Activated T-cell treated with anti-CD3 and anti-CD28 coated beads for 1 hour (primary cell): ENCODE measurements around the gene SLC30A1.
"Not testable (repeated sequence)": the region's sequence is repeated elsewhere in the genome, so short reads cannot be mapped to it uniquely, and the experiment has no call there.

ENCODE experiments used
- DNase-seq: peaks from one replicate; pipeline ENCODE4 v3.0.0-alpha.2; 2020; ENCODE audit warnings: low read depth

The SLC30A1 gene

DNA sequence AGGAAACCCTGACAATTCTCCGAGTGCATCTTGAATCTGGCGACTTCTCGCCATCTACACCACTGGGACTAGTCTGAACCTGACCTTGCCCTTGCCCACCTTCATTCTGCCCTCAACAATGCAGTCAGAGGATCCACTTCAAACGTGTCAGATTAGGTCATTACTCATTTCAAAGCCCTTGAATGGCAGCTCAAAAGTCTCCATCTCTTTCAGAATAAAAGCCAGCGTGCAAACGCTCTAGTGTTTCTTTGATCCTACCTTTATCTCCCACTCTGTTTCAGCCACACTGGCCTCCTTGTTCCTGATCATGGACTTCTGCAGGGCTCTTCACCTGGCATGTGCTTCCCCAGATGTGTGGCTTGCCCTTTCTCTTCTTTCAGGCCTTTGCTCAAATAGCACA lies 31.3 kb downstream of the SLC30A1 start:
- no peak for DNase-seq

DNA sequence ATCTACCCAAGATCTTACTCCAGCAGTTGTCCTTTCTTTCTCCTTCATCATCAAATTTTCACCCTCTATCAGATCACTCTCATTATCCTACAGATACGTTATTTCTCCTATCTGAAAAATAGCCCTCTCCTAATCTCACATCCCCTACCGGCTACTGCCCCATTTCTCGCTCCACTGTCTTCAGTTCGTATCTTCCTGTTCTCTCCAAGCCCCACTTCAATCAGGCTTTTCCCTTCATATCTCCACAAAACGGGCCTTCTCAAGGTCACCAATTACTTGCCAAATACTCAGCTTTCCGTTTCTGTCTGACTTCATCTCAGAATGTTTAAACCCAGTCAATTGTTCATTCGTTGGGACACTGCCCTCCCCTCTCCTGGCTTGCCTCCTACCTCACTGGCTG lies 32.4 kb downstream of the SLC30A1 start:
- no peak for DNase-seq

DNA sequence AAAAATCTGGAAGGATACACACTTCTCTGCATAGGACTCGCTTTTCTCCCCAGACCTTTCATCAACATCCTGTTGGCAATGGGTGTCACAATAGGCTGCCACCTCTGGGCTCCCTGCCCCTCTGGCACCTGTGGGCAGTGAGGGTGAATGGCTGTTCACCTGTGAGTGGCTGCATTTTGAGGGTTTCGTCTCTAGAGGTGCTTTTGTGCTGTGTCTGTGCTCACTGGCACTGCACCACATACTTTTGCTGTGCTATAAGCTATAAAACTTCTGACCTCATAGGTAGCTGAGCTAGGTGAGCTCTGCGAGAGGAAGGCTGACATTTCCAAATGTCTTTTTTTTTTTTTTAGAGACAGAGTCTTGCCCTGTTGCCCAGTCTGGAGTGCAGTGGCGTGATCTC lies 35.9 kb downstream of the SLC30A1 start:
- DNase-seq: no peak

DNA sequence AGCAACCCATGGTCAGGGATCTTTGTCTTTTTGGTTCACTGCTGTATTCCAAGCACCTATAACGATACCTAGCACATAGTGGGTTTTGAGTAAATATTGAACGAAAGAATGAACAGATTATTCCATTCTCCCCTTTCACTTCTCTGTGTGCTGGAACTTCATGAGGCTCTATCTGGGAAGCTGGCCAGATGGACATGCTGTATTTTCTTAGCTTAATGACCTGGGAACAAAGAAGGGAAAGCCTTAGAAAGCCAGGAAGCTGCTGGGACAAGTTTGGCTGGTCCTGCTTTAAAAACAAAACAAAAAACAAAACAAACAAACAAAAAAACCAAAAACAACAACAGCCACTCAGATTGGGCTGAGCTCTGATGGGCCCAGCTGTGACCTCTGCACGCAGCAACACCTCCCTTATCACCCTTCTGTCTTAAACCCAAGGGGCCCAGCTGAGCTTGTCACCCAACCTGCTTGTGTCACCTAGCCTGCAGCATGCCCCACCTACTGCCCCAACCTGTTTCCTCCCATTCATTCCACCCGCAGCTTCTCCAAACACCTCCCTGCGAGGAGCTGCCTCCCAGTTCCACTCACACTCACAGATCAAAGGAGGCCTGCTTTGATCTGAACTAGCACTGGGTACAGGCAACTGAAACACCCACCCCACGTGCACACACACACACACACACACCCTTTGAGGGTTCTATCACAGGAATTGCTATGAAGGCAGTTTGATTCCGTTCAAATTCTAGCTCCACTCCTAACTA lies 37.1 kb downstream of the SLC30A1 start:
- DNase-seq: no peak

DNA sequence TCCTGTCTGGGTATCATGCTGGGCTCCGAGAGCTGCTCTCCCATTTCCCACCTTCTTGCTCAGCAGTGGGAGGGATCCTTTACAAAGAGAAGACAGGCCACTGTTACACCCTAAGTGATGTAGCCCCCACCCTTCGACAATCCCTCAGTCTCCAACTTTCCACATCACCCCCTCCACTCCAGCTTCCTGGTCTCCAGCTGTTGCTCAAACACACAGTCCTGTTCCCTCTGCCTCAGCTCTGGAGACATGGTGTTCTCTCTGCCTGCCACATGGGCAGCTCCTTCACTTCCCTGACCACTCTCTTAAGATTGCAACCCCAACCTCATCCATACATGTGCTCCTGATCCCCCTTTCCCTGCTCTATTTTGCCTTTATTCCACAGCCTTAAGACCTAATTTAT lies 37.7 kb downstream of the SLC30A1 start:
- DNase-seq: no peak

DNA sequence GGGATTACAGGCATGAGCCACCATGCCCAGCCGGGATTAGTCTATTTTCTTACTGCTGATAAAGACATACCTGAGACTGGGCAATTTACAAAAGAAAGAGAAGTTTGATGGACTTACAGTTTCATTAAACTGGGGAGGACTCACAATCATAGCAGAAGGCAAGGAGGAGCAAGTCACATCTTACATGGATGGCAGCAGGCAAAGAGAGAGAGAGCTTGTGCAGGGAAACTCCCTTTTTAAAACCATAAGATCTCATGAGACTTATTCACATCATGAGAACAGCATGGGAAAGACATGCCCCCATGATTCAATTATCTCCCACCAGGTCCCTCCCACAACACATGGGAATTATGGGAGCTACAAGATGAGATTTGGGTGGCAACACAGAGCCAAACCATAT lies 38.1 kb downstream of the SLC30A1 start:
- not testable (repeated sequence) for DNase-seq

DNA sequence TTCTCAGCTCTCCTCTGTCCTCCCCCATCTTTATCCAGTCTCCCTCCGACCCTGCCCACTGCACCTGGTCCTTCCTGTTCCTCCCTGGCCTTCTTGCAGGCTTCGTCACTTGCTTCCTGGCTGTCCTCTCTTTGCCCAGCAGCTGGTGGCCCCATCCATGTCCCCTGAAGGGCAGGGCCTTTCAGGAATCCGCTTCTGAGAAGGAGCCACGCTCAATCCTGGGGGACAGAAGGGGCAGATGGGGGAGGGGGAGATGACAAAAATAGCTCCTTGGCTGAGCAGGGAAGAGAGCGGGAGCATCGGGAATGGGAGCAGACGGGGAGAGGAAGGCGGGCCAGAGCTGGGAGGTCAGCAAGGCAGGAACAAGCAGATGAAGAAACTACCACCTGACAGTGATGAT lies 40.7 kb downstream of the SLC30A1 start:
- DNase-seq: no peak

DNA sequence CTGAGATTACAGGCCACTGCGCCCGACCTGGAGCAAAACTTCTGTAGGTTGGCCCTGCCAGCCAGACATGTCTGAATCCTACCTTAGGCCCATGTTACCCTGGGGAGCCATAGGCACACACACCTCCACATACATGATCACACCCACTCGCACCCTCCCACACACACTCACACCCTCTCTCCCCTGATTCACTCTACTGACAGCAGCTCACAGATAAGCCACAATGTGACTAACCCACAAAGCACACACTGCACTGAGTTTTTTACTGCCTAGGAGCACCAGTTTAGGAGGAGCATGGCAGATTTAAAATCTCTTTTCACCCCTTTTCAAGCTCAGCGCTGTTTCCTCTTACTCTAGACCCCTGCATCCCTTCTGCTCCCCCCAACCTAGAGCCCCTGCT lies 41.7 kb downstream of the SLC30A1 start:
- no peak for DNase-seq

DNA sequence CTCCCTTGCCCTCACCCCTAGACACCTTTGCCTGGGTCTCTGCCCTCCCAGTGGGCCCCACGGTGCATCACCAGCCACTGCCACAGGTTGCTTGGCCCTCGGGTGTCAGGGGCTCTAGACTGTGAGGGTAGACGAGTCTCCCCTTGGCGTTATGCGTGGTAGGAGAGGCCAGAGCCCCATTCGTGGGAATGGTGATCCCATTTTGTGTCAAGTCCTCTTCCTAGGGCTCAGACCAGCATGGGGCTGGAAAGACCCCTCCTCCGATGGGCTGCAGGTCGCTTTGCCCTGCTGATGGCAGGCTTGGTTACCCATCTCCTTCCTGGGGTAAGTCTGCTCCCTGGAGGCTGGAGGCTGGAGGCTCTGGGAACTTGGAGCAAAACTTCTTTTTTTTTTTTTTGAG lies 42.4 kb downstream of the SLC30A1 start:
- no peak for DNase-seq

DNA sequence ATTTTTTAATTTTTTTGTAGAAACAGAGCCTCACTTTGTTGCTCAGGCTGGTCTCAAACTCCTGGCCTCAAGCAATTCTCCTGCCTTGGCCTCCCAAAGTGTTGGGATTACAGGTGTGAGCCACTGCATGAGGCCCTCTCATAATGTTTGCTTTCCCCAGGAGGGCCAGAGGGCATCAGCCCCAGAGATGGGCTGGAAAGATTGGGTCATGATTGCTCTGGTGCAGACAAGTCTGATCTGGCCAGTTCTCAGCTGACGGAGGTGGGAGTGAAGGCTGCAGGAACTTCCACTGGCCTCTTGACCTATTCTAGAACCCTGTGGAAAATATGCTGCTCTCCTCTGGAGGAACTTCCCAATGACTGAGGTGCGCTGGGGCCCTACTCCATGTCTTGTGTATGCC lies 43.6 kb downstream of the SLC30A1 start:
- DNase-seq: no peak

DNA sequence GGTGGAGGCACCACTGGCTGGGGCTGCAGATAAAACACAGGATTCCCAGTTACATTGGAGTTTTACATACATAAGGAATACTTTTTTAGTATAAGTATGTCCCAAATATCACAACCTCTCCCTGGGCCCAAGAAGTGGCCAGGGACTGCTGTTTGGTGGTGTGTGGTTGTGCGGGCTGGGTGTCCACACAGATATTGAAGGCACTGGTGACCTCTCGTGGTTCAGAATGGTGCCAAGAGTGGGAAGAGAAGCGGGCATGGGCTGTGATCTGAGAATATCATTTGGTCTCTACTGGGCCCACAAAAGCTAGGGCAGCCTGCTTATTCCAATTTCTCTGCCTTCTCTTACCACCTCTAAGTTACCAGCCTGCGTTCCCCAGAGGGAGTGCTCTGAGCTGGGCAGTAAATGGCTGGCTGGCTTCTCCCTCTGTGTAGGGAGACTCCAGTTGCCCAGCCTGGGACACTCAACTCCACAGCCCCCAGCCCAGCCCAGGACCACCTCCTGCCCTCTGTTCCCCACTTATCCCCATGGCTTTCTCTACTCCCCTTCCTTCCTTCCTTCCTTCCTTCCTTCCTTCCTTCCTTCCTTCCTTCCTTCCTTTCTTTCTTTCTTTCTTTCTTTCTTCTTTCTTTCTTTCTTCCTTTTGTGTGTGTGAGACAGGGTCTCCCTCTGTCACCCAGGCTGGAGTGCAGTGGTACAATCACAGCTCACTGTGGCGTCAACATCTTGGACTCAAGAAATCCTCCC lies 44.2 kb downstream of the SLC30A1 start:
- no peak for DNase-seq

DNA sequence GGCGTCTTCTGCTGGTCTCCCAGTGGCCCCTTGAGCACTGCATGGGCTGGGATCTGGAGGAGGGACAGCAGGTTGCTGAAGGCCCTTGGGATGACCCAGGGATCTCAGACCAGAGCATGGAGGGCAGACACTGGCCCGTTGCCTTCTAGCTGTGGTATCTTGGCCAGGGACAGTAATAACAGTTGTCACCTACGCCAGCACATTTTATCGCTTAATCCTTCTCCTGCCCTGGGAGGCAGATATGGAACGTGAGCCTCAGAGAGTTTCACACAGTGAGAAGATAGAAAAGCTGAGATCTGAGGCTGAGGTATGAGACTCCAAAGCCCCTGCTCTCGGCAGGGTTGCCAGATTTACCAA lies 46.9 kb downstream of the SLC30A1 start:
- DNase-seq: no peak

DNA sequence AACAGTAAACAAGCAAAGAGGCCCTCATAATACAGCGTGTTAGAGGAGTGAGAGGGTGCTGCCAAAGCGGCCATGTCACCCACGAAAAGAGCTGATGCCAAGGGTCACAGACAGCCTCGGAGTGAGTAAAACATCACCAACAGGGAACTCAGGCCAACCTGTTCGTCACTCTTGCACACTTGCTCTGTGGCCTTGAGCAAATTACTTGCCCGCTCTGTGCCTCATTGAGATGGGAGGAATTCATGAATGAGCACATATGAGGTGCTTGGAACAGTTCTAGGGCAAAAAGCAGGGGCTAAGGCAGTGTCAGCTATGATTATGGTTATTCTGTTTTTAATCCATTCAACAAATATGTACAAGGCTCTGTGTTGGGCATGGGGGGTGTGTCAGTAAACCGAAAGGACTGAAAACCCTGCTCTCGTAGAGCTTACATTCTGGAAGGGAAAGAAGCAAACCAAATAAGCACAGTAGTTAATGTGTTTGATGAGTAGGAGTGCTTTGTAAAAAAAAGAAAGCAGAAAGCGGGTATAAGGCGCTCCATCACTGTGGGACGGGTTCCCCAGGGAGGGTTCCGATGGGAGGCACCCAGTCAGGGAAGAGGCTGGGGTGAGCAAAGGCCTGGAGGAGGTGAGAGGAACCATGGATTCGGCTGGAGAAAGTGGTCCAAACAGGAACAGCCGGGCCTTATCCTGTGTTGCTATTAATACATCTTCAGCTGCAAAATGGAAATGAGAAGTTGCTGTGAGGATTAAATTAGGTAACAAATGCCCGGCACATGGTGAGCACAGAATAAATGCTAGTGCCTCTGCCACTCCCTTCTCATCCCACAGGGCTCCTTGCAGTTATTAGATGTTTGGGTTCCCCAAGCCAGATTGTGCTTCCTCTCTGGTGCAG lies 47.5 kb downstream of the SLC30A1 start:
- no peak for DNase-seq

DNA sequence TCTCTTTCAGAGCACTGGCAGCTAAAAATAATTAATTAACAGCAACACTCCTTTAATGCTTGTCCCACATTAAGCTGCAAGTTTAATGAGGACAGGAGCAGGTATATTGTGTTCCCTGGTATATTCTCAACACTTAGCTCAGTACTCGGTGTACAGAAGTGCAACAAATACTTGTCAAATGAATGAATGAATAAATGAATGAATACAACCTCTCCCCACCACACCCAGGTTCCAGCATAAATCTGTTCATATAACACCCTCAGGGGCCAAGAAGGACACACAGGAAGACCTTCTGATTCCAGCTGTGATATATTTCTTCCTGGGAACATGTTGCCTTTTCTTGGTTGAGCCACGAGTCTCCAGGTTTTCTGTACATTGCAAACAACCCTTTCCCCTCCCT lies 48.9 kb downstream of the SLC30A1 start:
- DNase-seq: no peak

DNA sequence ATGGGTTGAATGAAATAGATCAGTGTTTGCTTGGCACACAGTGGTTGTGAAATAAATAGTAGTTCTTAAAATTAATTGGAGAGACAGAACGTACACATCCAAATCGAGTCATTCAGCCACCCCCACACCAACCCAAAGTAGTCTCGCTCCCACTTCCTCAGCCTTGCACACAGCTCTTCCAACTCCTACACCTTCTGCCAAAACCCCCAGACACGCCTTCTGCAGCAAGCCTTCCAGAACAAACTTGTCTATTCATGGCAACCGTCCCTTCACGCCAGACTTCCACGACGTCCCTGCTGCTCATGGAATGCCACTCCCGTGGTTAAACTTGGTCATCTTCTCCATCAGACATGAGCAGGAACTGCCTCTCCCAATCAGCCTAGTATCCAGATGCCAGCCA lies 49.5 kb downstream of the SLC30A1 start:
- DNase-seq: no peak

DNA sequence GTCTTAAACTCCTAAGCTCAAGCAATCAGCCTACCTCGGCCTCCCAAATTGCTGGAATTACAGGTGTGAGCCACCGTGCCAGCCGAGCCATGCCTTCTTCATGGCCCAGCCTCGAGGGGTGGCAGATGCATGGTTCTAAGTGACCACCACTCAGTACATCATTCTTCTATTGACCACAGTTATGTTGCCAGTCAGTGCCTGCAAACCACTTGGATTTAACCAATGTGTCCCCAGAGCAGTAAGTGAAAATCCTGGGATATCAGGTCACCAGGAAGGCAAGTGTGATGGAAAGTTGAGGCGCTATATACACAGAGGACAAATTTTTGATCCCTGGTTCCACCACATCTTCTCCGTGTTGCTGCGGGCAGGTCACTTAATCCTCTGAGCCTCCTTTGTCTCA lies 50.0 kb downstream of the SLC30A1 start:
- DNase-seq: no peak

DNA sequence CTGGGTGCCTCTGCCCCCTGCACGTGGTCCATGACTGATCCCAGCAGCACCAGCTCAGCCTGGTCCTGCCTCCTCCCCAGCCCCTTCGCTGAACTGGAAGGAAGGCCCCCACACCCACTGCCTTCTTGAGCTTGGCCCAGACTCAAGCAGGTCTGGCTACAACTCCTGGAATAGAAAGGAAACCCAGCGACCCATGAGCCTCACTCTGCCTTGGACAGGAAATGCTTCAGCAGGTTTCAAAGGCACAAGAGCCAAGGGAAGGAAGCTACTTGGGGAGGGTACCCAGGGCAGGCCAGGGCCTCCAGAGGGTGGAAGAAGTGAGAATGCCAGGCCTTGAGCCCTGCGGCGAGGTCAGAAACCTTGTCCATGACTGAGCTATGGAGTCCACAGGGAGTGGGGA lies 51.1 kb downstream of the SLC30A1 start:
- DNase-seq: no peak

DNA sequence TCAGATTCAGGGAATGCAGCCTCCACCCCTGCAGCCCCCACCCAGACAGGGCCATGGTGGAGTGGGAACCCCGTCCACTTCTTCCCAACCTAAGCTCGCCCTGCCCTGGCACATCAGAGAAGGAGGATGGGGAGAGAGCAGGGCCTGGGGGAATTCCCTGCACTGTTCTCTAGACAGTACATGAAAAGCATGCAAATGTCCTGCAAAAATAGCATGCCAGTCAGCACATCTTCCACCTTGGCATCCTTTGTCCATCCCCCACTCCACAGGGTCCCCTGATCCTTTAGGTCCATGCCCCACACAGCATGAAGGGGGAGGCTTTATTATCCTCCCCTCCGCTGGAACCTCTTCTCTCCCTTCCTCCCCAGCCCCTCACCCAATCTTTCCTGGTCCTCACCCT lies 52.0 kb downstream of the SLC30A1 start:
- no peak for DNase-seq

DNA sequence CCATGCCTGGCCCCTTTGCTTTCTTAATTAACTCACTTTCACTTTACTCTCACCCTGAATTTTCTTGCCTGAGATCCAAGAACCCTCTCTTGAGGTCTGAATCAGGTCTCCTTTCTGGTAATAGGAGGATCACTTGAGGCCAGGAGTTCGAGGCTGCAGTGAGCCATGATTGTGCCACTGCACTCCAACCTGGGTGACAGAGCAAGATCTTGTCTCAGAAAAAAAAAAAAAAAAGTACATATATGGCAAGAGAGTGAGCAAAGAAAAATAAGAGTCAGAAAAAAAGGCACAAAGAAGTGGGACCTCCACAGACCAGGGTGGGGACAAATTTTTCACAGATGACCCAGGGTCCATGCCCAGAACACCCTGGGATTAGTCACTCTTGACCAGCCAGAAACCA lies 52.9 kb downstream of the SLC30A1 start:
- no peak for DNase-seq

DNA sequence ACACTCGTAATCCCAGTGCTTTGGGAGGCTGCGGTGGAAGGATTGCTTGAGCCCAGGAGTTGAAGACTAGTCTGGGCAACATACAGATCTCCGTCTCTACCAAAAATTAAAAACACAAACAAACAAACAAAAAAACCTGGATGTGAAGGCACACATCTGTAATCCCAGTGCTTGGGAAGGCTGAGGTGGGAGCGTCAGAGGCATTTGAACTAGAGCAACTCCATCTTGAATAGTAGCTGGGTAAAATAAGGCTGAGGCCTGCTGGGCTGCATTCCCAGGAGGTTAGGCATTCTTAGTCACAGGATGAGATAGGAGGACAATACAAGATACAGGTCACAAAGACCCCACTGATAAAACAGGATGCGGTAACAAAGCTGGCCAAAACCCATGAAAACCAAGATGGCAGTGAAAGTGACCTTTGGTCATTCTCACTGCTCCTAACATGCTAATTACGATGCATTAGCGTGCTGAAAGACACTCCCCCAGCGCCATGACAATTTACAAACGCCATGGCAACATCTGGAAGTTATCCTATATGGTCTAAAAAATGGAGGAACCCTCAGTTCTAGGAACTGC lies 53.8 kb downstream of the SLC30A1 start:
- DNase-seq: no peak

DNA sequence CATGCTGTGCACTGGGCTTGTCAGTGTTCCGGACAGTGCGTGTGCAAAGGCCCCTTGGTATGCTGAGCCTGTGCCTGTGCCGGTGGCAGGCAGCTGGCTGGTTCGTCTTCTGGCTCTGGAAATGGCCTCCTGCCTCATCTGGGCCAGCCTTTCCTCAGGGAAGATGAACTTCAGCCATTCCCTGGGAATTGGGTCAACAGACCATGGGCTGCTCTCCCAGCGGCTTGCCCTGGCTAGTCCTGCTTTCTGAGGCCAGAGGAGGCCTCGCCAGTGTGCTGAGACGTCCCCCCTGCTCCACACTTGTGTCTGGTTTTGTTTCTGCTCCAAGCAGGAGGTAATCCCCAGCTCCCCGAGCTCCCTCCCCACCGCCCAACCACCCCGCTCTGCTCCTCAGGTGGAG lies 54.4 kb downstream of the SLC30A1 start:
- DNase-seq: no peak

DNA sequence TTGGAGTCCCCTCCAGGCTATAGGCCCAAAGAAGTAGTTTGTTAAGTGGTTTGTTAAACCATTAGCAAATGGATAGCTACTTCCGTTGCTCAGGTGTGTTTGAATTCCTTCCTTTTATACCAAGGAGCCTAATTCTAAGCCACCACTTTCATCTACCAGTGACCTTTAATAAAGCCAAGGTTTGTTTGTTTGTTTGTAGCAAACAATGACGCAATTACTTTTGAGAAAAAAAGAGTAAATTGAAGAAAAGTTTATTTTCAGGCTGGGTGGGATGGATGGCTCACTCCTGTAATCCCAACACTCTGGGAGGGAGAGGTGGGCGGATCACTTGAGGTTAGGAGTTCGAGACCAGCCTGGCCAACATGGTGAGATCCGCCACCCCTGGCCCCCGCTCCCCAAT lies 56.2 kb downstream of the SLC30A1 start:
- no peak for DNase-seq
